IMR-90 (cell line): Measurements from ENCODE around the gene LMO1. TPM values are rescaled to one million over a fixed set of nuclear protein-coding genes. Genes with fewer than 3 reads are reported as not detected.

Experiments
- ATAC-seq: fragments of 200-7000 bp; cut with Tn5 transposase; 2 replicates; pipeline ENCODE4 v1.9.1; 2020; ENCODE audit warnings: low read depth, mild to moderate bottlenecking, moderate library complexity
- BruUV-seq: library from RNA; stranded (reverse); fragments of 400-500 nt; replicated peaks from 2 replicates; lab custom pipeline; 2021; lab: Mats Ljungman, UMichigan
- CTCF ChIA-PET: fragments of 300-600 bp; formaldehyde crosslinking; extraction: SDS; loops from one replicate; lab custom pipeline; 2021; ENCODE audit warnings: antibody characterized with exemption; lab: Yijun Ruan, JAX
- POLR2A ChIA-PET: fragments of 300-600 bp; sonication (Branson Sonifier 250); formaldehyde crosslinking; loops from one replicate; lab custom pipeline; 2022; ENCODE audit warnings: antibody characterized with exemption; ENCODE audit not compliant: unreplicated experiment; lab: Charles Lee
- DNase-seq: peaks from one replicate; pipeline ENCODE4 v3.0.0; 2013
- H2AFZ ChIP-seq: replicated peaks from 2 replicates; pipeline ENCODE3; 2013; ENCODE audit warnings: low read length, mild to moderate bottlenecking; ENCODE audit not compliant: poor library complexity
- H2AK5ac ChIP-seq: 2 replicates; pipeline ENCODE4 v1.6.1; 2013; ENCODE audit warnings: low read depth, low read length, inconsistent platforms
- H2AK9ac ChIP-seq: replicated peaks from 2 replicates; pipeline ENCODE3; 2013; ENCODE audit warnings: mild to moderate bottlenecking, low read depth, low read length, moderate library complexity; ENCODE audit not compliant: poor library complexity
- H2BK120ac ChIP-seq: 2 replicates; pipeline ENCODE4 v1.6.1; 2013; ENCODE audit warnings: low read depth, low read length, inconsistent platforms
- H2BK15ac ChIP-seq: 3 replicates; pipeline ENCODE4 v1.6.1; 2013; ENCODE audit warnings: low read depth, low read length, inconsistent platforms
- H2BK20ac ChIP-seq: 2 replicates; pipeline ENCODE4 v1.6.1; 2013; ENCODE audit warnings: low read depth, mild to moderate bottlenecking, inconsistent platforms, low read length, moderate library complexity
- H2BK5ac ChIP-seq: 2 replicates; pipeline ENCODE4 v1.6.1; 2013; ENCODE audit warnings: mild to moderate bottlenecking, low read depth, low read length, inconsistent platforms; ENCODE audit not compliant: poor library complexity, severe bottlenecking
- H3K14ac ChIP-seq: replicated peaks from 2 replicates; pipeline ENCODE4 v1.6.1; 2013; ENCODE audit warnings: low read depth, low read length, inconsistent platforms
- H3K18ac ChIP-seq: 2 replicates; pipeline ENCODE4 v1.6.1; 2013; ENCODE audit warnings: low read depth, low read length, control low read depth
- H3K23ac ChIP-seq: 2 replicates; pipeline ENCODE4 v1.6.1; 2013; ENCODE audit warnings: low read depth, low read length, inconsistent platforms
- H3K27ac ChIP-seq: 2 replicates; pipeline ENCODE4 v1.5.1; 2013; ENCODE audit warnings: mild to moderate bottlenecking, control low read depth, low read length; ENCODE audit not compliant: insufficient read depth
- H3K27me3 ChIP-seq: 2 replicates; pipeline ENCODE4 v1.6.1; 2013; ENCODE audit warnings: low read length; ENCODE audit not compliant: control insufficient read depth, insufficient read depth
- H3K36me3 ChIP-seq: 2 replicates; pipeline ENCODE4 v1.6.1; 2013; ENCODE audit warnings: low read length, mixed read lengths; ENCODE audit not compliant: control insufficient read depth, insufficient read depth
- H3K4ac ChIP-seq: 2 replicates; pipeline ENCODE4 v1.6.1; 2013; ENCODE audit warnings: low read depth, low read length, inconsistent platforms
- H3K4me1 ChIP-seq: 2 replicates; pipeline ENCODE4 v1.6.1; 2013; ENCODE audit warnings: low read length, mixed read lengths; ENCODE audit not compliant: control insufficient read depth, insufficient read depth
- H3K4me2 ChIP-seq: 2 replicates; pipeline ENCODE4 v1.6.1; 2013; ENCODE audit warnings: low read depth, mild to moderate bottlenecking, control low read depth, low read length, moderate library complexity
- H3K4me3 ChIP-seq: 2 replicates; pipeline ENCODE4 v1.5.1; 2013; ENCODE audit warnings: low read depth, mild to moderate bottlenecking, control low read depth, low read length, moderate library complexity; ENCODE audit not compliant: insufficient read depth
- H3K56ac ChIP-seq: 2 replicates; pipeline ENCODE4 v1.6.1; 2013; ENCODE audit warnings: low read length, inconsistent platforms; ENCODE audit not compliant: insufficient read depth; ENCODE audit errors: extremely low read depth
- H3K79me1 ChIP-seq, 2 experiments: 2 replicates each; pipeline ENCODE4 v1.6.1; 2013; ENCODE audit warnings: low read length in 2 of 2, inconsistent platforms in 1 of 2, low read depth in 1 of 2
- H3K9ac ChIP-seq: 2 replicates; pipeline ENCODE4 v1.6.1; 2013; ENCODE audit warnings: low read depth, low read length, control low read depth
- H3K9me1 ChIP-seq: 2 replicates; pipeline ENCODE4 v1.6.1; 2013; ENCODE audit warnings: low read length, inconsistent platforms; ENCODE audit not compliant: insufficient read depth
- H3K9me3 ChIP-seq: 2 replicates; pipeline ENCODE4 v1.6.1; 2013; ENCODE audit warnings: low read length; ENCODE audit not compliant: control insufficient read depth, insufficient read depth
- H4K20me1 ChIP-seq: 2 replicates; pipeline ENCODE4 v1.6.1; 2013; ENCODE audit warnings: low read length, inconsistent platforms; ENCODE audit not compliant: insufficient read depth
- H4K5ac ChIP-seq: 2 replicates; pipeline ENCODE4 v1.6.1; 2013; ENCODE audit warnings: mild to moderate bottlenecking, low read depth, low read length, control low read depth
- H4K8ac ChIP-seq, 2 experiments: 2 replicates each; pipeline ENCODE4 v1.6.1; 2013; ENCODE audit warnings: low read depth in 2 of 2, low read length in 2 of 2, control low read depth in 1 of 2, inconsistent platforms in 1 of 2
- H4K91ac ChIP-seq: 2 replicates; pipeline ENCODE4 v1.6.1; 2013; ENCODE audit warnings: low read depth, low read length, inconsistent platforms; ENCODE audit not compliant: insufficient read depth
- CTCF ChIP-seq: conservative IDR thresholded peaks from 2 replicates; pipeline ENCODE4 v1.5.1; 2012; ENCODE audit warnings: mild to moderate bottlenecking, low read depth, low read length, improper control_type of control experiment
- FOS ChIP-seq: fragments of 150-350 bp; IDR thresholded peaks from 2 replicates; pipeline ENCODE4 v1.6.1; 2016; ENCODE audit warnings: low read depth, low read length
- MAFK ChIP-seq: IDR thresholded peaks from 2 replicates; pipeline ENCODE4 v1.6.1; 2012; ENCODE audit warnings: low read depth, low read length, improper control_type of control experiment
- MAZ ChIP-seq: IDR thresholded peaks from 2 replicates; pipeline ENCODE4 v1.6.1; 2012; ENCODE audit warnings: low read depth, mild to moderate bottlenecking, low read length, improper control_type of control experiment, moderate library complexity, borderline replicate concordance
- POLR2A ChIP-seq: IDR thresholded peaks from 2 replicates; pipeline ENCODE4 v1.6.1; 2012; ENCODE audit warnings: mild to moderate bottlenecking, low read depth, low read length
- RCOR1 ChIP-seq: IDR thresholded peaks from 2 replicates; pipeline ENCODE4 v1.6.1; 2012; ENCODE audit warnings: mild to moderate bottlenecking, low read length, improper control_type of control experiment; ENCODE audit not compliant: insufficient replicate concordance
- WGBS, 2 experiments: methylation state at CpG; one replicate each; pipeline versions ENCODE4 v1.1.5 to v1.1.7; 2013; ENCODE audit warnings: missing lambda C conversion rate in 2 of 2; ENCODE audit not compliant: insufficient read length in 1 of 2; ENCODE audit errors: extremely low coverage in 2 of 2; 5-methylcytosine and 5-hydroxymethylcytosine counted together
- dilution Hi-C: fragments of 300-500 bp; cut with HindIII; formaldehyde crosslinking; loops from one replicate; pipeline ENCODE4 v1.14.3; 2018; ENCODE audit warnings: low sequenced_read_pairs; ENCODE audit not compliant: unreplicated experiment
- in situ Hi-C: fragments of 300-500 bp; cut with MboI; formaldehyde crosslinking; loops from 3 replicates; pipeline ENCODE4 v1.14.3; 2019; ENCODE audit warnings: low sequenced_read_pairs, inconsistent platforms, mixed read lengths
- intact Hi-C: fragments of 100-400 bp; cut with micrococcal nuclease; formaldehyde crosslinking; loops from 2 replicates; pipeline ENCODE4 v1.10.0; 2022
- polyA plus RNA-seq, 3 experiments: library from polyadenylated mRNA; depleted of rRNA; stranded (reverse); fragments of >200 nt; gene quantifications; 2 replicates each; pipeline ENCODE4 v1.2.3, GENCODE V29; 2012; ENCODE audit warnings: low replicate concordance in 1 of 3
- total RNA-seq: library from RNA; depleted of rRNA; stranded (reverse); fragments of >200 nt; gene quantifications from 2 replicates; pipeline ENCODE4 v1.2.3, GENCODE V29; 2012

Gene LMO1
- total and polyA plus RNA-seq, 2 of the 4 experiments (the other 2 are of a cell fraction): not detected

DNA sequence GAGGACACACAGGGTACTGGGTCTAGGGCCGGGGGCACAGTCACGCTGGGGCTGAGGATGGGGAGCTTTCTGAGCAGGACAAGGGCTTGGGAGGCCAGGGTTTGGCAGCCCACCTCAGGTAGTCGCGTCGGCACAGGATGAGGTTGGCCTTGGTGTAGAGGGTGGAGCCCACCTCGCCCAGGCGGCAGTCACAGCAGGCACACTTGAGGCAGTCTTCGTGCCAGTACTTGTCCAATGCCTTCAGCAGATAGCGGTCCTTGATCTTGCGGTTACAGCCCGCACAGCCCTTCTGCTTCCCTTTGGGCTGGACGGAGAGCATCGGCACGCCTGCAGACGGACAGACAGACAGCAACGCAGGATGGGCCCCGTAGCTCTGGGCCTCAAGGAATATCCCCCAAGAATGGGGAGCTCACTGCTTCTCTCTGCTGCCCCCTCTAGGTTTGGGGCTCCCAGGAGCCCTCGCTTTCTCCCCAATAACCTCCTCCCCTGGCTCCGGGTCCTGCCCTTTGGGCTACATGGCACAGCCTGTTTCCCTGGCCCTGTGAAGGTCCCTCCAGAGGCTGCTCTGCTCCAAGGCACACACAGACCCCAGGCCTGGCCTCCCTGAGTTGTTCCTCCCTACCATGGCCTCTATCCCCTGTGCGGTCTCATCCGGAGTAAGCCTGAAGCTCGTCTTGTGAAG lies 33.4 kb downstream of the LMO1 start:
- dilution Hi-C loops (no loop called here), in situ Hi-C loops (loop anchor here (25.0 kb wide), 2 partner anchors 732 to 882 kb away; partner anchors contain the start of gene TMEM9B), intact Hi-C loops (no loop called here)
- H2BK15ac ChIP-seq: no peak overlapping the region
- no peaks in the 10 kb centered on the region for H3K9me3 ChIP-seq
- H4K5ac ChIP-seq: no peak overlapping the region
- H2BK20ac ChIP-seq: no peak overlapping the region
- H4K91ac ChIP-seq: no peak overlapping the region
- no TSS peak for BruUV-seq
- no peak for TF ChIP-seq MAFK
- TF ChIP-seq POLR2A: no peak
- TF ChIP-seq MAZ: no peak
- no peak for TF ChIP-seq CTCF
- TF ChIP-seq RCOR1: no peak
- no peak for TF ChIP-seq FOS
- no peak overlapping the region for H3K14ac ChIP-seq
- no peak overlapping the region for H3K4me3 ChIP-seq
- H3K18ac ChIP-seq: no peak overlapping the region
- no peak overlapping the region for H2AK5ac ChIP-seq
- no peak overlapping the region for H3K4ac ChIP-seq
- no peak for ATAC-seq
- no peak overlapping the region for H3K27ac ChIP-seq
- H2BK5ac ChIP-seq: no peak overlapping the region
- no peak overlapping the region for H2AFZ ChIP-seq
- no peaks in the 10 kb centered on the region for H3K9me1 ChIP-seq
- H3K23ac ChIP-seq: no peak overlapping the region
- POLR2A ChIA-PET: no interaction called here
- 83% methylated on average over 16 of the region's 22 CpGs; no CpG with 5 or more reads in 1 of the 2 experiments for WGBS, 2 experiments
- H3K36me3 ChIP-seq: no peaks in the 10 kb centered on the region
- H2BK120ac ChIP-seq: no peak overlapping the region
- H3K4me2 ChIP-seq: no peak overlapping the region
- no peaks in the 10 kb centered on the region; the same call in 1 of the 2 replicates for H3K4me1 ChIP-seq
- H3K56ac ChIP-seq: no peak overlapping the region
- CTCF ChIA-PET: interaction anchor here (1.0 kb wide), 1 partner anchor 14 kb away, joined by 3 read pairs; no protein-coding TSS in a partner anchor
- H4K20me1 ChIP-seq: no peaks in the 10 kb centered on the region
- no peak overlapping the region for H2AK9ac ChIP-seq
- no peak overlapping the region for H4K8ac ChIP-seq
- no peak for DNase-seq
- H3K9ac ChIP-seq: no peak overlapping the region
- H3K79me1 ChIP-seq: no peaks in the 10 kb centered on the region
- peaks cover 15% of the 10 kb centered on the region for H3K27me3 ChIP-seq
